Adrenal gland (tissue), 5 donors: ENCODE measurements around the gene DLG2.

ENCODE experiments used
- CTCF ChIP-seq, 6 experiments: fragments of 450-650 bp in 4 of 6; fragments of 200-600 bp in 2 of 6; sonication (generic) in 1 of 6; IDR thresholded peaks; 1 replicate in 5 of 6; 2 replicates in 1 of 6; pipeline versions ENCODE4 v1.5.1 to v1.8.0; 2016 to 2021; ENCODE audit warnings: antibody characterized with exemption in 6 of 6, mild to moderate bottlenecking in 2 of 6, moderate library complexity in 1 of 6
- POLR2A ChIP-seq, 2 donors: fragments of 450-650 bp; IDR thresholded peaks; one replicate each; pipeline ENCODE4 v1.6.1; 2017; ENCODE audit warnings: antibody characterized with exemption in 2 of 2, mild to moderate bottlenecking in 2 of 2, moderate library complexity in 1 of 2
- donor health status: DM: no; HTN: no; CAD: no.

- TF ChIP-seq CTCF (IDR thresholded peaks at IDR 0.05) (peak; percentile 43 to 78 (median 72)), POLR2A (IDR thresholded peaks at IDR 0.05) (no peak)
These were observed 31.8 kb downstream of the DLG2 start for GRCh38 chr11:85595285-85595884.
